KOPT-K1 (cell line): ENCODE results near the gene KPTN.
"Not testable (repeated sequence)": the region's sequence is repeated elsewhere in the genome, so short reads cannot be mapped to it uniquely, and the experiment has no call there.

Experiments
- H3K27ac ChIP-seq: fragments of 200-600 bp; sonication (generic); 2 replicates; pipeline ENCODE4 v1.5.1; 2016; ENCODE audit warnings: antibody characterized with exemption, mild to moderate bottlenecking, low read depth, low read length; ENCODE audit not compliant: poor library complexity, severe bottlenecking
- H3K36me3 ChIP-seq: fragments of 200-600 bp; sonication (generic); 2 replicates; pipeline ENCODE4 v1.5.1; 2017; ENCODE audit warnings: antibody characterized with exemption, mild to moderate bottlenecking, low read length, moderate library complexity; ENCODE audit not compliant: insufficient read depth
- H3K9me3 ChIP-seq: fragments of 200-600 bp; sonication (generic); 2 replicates; pipeline ENCODE4 v1.5.1; 2017; ENCODE audit warnings: antibody characterized with exemption, low read length, mild to moderate bottlenecking; ENCODE audit not compliant: insufficient read depth, poor library complexity, severe bottlenecking

KPTN gene

DNA sequence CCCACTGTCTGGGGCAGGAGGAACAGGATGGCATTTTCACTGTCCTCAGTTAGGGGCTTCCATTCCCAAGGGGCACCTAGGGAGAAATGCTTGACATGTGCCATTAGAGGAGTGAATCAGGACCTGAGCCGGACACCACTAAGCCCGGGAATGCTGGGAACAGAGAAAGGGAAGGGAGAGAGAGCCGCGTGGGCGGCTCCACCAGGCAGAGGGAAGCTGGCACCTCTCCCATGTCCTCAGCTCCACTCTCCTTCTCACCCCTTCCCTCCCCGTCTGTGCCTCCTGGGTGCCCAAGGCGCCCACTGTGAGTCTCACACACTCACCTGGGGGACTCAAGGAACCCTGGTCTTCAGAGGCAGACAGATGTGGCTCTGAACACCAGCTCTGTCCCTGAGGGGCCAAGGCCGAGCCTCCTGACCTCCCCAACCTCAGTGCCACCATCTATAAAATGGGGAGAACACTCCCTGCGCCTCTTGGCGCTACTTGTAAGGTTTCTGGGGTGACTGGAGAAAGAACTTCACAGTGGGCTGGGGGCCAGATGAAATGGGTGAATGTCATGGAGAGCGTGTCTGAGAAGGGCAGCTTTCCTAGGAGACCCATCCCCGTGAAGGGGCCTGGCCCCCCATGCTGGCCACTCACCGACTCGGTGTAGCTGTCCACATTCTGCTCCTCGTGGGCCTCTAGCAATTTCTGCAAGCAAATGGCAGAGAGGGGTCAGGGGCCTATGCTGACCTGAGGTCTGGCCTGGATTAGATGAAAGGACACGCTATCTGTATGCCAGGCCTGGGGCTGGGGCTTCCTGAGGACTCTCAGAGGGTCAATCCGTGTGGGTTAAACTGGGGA, 5.3 kb upstream of the KPTN start:
- peaks cover 44% of the 10 kb centered on the region for H3K36me3 ChIP-seq

DNA sequence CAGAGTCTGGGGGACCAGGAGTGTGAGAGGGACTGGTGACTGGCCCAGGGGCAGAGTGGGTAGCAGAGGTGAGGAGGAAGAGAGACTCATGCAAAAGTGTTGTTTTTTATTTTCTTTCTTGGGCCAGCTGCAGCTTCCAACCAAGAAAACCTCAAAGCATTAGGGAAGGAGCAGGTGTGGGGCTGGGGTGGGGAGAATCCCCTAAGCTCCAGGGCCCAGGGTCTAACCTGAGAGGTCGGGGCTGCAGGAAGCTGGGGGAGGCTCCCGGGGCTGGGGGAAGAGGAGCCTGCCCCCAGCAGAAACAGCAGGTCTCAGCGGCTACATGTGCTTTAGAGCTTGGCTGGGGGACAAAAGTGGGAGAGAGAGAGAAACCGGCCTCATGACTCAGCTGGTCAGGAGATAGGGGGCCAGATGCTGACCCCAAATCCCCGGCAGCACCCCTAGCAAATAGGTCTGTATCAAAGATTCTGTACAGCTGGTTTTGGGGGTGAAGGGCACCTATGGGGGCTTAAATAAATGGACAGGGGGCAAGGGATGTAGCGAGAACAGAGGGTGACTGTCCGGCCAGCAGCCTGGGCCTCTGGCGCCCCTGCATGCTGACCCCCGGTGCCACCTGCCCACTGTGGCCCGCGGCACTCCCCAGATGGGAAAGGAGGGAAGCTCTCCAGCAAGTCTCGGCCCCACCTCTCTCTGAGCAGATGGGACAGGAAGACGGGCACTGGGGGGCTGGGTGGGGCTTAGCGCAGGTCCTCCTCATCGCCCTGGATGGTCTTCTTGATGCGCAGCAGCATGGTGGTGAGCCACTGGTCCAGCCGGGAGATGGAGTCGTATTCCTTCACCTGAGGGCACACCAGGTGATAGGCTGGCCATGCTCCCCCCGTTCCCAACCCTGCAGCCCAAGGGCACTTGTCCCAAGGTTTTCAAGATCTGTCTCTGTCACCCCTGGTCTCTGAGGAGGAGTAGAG, 3.8 kb upstream of the KPTN start:
- no peaks in the 10 kb centered on the region for H3K9me3 ChIP-seq
- peaks cover 31% of the 10 kb centered on the region for H3K36me3 ChIP-seq
- H3K27ac ChIP-seq, result peak overlapping the region; percentile 97

More for the DNA sequence above, 5.3 kb upstream of the KPTN start:
- no peaks in the 10 kb centered on the region for H3K9me3 ChIP-seq
- peak overlapping the region; percentile 44 for H3K27ac ChIP-seq

- Histone ChIP-seq H3K27ac (peak overlapping the region; percentile 97), H3K9me3 (no peaks in the 10 kb centered on the region), H3K36me3 (peaks cover 26% of the 10 kb centered on the region)
These were observed 2.9 kb upstream of the KPTN start for GRCh38 chr19:47486900-47487299.

DNA sequence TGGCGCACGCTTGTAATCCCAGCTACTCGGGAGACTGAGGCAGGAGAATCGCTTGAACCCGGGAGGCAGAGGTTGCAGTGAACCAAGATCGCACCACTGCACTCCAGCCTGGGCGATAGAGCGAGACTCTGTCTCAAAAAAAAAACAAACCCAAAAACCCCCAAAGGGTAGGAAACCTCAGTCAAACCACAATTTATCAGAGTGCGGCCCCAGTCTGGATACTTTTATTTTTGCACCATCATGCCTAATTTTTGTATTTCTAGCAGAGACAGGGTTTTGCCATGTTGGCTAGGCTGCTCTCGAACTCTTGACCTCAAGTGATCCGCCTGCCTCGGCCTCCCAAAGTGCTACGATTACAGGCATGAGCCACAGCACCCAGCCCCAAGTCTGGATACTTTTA, 2.2 kb upstream of the KPTN start:
- peaks cover 21% of the 10 kb centered on the region for H3K36me3 ChIP-seq

DNA sequence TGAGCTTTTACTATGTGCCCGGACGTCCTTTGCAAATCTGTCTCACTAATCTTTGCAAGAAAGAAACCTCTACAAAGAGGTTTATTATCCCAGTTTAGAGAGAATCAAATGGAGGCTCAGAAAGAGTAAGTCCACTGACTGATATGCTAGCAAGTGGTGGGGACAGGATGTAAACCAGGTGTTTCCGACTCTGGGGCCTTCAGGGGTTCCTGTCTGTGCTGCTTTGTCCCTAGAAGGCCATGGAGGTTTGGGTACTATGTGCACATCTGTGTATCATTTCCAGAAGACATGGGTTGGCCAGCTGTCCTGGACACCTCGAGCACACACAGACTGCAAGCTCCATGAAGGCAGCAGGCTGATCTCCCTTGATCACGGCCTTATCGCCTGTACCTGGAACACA, 1.2 kb upstream of the KPTN start:
- no peaks in the 10 kb centered on the region for H3K9me3 ChIP-seq
- H3K27ac ChIP-seq, result peak overlapping the region; percentile 97
- peaks cover 12% of the 10 kb centered on the region; the same call in 1 of the 2 replicates for H3K36me3 ChIP-seq

More for the DNA sequence above, 2.2 kb upstream of the KPTN start:
- H3K27ac ChIP-seq, result peak overlapping the region; percentile 97
- not testable (repeated sequence) for H3K9me3 ChIP-seq

DNA sequence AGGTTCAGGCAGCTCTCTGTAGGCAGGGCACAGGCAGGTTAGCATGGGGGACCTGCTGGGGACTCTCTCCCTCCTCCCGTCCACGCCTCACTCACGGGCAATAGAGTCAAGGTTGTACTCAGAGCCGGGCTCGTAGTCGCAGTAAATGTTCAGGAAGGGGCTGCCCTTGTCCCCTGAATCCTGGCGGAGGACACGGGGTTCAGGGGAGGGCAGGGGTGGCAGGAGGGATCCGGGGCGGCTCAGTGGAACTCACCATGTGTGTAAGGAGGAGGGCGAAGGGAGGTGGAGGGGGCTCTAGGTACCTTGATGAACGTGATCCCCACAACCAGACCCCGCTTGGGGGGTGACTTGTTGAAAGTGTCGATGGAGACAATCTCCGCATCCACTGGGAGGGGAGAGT, 819 bp downstream of the KPTN start:
- Histone ChIP-seq H3K9me3 (no peaks in the 10 kb centered on the region), H3K27ac (peak overlapping the region; percentile 97), H3K36me3 (no peaks in the 10 kb centered on the region)

- no peak overlapping the region for H3K27ac ChIP-seq
These were observed 2.5 kb downstream of the KPTN start for GRCh38 chr19:47481460-47482052.

DNA sequence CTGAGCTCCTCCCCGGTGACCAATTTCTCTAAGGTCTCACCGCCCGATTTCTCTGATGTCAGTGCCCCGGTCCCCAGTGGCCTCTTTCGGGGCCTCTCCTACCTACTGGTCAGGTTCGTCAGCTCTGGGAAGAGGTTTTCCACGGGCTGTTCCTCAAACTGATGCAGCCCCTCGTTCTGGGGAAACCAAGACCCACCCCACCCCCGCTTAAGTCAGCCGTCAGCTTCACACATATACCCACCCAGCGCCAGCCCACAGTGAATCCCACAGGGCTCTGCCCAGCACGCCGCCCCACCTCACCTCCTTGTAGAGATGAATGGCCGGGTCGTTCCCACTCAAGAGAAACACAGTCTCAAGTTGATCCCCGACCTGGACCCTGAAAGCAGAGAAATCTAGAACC, 3.4 kb downstream of the KPTN start:
- Histone ChIP-seq H3K27ac (no peak overlapping the region), H3K36me3 (no peaks in the 10 kb centered on the region), H3K9me3 (no peaks in the 10 kb centered on the region)

More at GRCh38 chr19:47481460-47482052, 2.5 kb downstream of the KPTN start:
- Histone ChIP-seq H3K9me3 (no peaks in the 10 kb centered on the region), H3K36me3 (no peaks in the 10 kb centered on the region)

DNA sequence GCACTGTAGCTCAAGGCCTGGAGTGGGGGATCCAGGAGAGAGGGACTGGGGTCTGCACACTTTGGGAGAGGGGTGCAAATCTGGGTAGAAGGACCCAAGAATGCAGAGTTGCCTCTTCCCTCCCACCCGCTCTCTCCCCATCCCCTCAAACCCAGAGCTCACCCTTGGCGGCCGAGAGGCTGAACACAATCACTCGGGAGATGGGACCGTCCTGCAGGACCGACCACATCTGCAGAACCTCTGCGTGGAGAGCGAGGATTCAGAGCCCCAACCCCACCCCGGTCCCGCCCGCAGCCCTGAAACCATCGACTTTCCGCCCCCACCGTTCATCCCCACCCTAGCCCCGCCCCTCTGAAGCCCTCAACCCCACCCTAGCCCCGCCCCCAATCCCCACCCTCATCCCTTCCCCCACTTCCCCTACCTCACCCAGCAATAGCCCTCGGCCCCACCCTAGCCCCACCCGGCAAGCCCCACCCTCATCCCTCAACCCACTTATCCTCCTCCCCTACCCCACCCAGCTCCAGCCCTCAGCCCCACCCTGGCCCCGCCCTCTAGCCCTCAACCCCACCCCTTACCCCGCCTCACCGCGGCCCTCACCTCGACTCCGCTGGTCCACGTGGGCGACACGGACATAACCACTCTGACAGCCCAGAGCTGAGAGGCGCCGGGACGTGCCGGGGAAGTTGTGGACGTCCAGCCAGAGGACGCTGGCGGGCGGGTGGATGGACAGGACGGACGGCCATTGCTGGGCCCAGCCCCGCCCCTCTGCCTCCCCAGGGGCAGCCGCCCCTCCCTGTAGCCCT, 4.1 kb downstream of the KPTN start:
- Histone ChIP-seq H3K36me3 (no peaks in the 10 kb centered on the region), H3K9me3 (no peaks in the 10 kb centered on the region)

DNA sequence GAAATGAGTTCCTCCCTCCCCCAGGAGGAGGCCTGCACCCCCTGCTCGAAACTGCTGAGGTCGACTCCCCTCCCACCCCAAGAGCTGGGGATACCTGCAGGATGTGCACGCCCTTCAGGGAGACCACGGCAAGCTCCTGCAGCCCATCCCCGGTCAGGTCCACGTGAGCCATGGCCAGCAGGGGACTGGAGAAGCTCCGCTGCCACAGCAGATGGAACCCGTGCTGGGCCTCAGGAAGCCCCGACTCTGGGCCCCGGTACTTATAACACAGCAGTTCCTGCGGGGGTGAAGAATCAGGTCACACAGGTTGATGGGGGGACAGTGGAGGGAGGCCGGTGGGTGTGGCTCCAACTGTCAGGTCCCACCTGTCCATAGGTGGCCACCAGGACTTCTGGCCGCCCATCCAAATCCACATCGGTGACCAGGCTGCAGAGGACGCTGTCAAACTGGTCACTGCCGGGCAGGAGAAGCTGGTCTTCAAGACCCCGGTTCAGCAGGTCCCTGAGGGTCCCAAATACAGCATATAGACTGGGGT, 7.5 kb downstream of the KPTN start:
- Histone ChIP-seq H3K9me3 (no peaks in the 10 kb centered on the region), H3K27ac (no peak overlapping the region), H3K36me3 (no peaks in the 10 kb centered on the region)

More for the DNA sequence above, 4.1 kb downstream of the KPTN start:
- no peak overlapping the region for H3K27ac ChIP-seq

DNA sequence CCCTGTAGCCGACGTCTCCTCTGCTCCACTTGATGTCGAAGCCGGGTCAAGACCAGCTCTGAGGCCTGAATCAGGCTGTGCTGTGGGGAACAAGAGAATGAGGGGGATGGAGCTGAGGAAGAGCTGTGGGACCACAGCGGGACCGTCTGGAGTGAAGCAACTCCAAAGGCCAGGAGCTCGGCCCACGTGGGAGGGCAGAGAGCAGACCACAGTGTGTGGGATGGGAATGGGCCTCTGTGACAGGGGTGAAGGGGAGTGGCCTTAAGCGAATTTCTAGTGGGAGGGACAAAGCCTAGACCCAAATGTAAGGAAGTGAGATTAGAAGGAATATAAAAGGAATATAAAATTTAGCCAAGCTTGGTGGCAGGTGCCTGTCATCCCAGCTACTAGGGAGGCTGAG, 8.6 kb downstream of the KPTN start:
- H3K36me3 ChIP-seq, result no peaks in the 10 kb centered on the region
- H3K27ac ChIP-seq, result no peak overlapping the region
- H3K9me3 ChIP-seq, result no peaks in the 10 kb centered on the region

- H3K36me3 ChIP-seq, result no peaks in the 10 kb centered on the region
- H3K27ac ChIP-seq, result no peak overlapping the region
- no peaks in the 10 kb centered on the region for H3K9me3 ChIP-seq
These were observed 10.7 kb downstream of the KPTN start for GRCh38 chr19:47473336-47473735.

DNA sequence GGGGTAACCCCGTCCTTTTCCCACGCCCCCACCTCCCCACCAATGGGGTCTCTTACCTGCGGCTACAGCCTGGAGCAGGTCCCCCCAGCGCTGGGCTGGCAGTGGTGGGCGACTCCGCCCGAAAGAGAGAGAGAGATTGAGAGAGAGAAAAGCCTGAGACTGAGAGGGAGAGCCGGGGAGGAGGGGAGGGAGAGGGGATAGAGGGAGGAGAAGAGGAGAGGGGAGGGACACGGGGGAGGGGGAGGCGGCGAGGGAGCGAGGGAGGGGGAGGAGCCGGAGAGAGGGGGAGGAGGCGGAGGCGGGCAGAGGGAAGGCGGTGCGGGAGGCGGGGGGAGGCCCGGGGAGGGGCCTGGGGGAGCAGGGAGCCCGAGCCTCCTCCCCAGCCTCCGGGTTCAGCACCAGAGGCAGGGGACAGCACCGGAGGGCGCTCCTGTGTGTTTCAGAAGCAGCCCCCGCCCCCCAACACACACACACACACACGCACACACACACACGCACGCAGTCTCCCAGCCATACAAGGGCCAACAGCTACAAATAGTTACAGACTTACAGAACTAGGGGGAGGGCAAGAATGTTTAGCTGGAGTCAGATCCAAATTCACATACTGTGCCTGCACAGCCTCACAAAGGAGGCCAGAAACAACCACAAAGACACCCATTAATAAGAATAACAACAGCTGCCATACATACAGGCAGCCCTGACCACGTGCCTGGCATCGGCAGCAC, 12.1 kb downstream of the KPTN start, which contains the start of gene SLC8A2:
TSS of gene SLC8A2 (minus strand) at position 161 of the 725 bp plus-strand sequence. CDS start 5,490 bp downstream, outside the sequence.
- Histone ChIP-seq H3K9me3 (no peaks in the 10 kb centered on the region), H3K36me3 (no peaks in the 10 kb centered on the region), H3K27ac (no peak within 1 kb of the TSS)
